Loucy (cell line): ENCODE results near the gene TMEM132D.

ENCODE experiments used
- EZH2phosphoT487 ChIP-seq: fragments of 200-600 bp; IDR thresholded peaks from 2 replicates; pipeline ENCODE4 v1.6.1; 2018; ENCODE audit warnings: antibody characterized with exemption, mild to moderate bottlenecking, moderate library complexity, borderline replicate concordance
- TF ChIP-seq, protein P1 (sequence below): fragments of 200-600 bp; sonication (generic); conservative IDR thresholded peaks from 2 replicates; pipeline ENCODE4 v1.5.1; 2014; ENCODE audit warnings: mild to moderate bottlenecking, antibody characterized with exemption, low read length

DNA sequence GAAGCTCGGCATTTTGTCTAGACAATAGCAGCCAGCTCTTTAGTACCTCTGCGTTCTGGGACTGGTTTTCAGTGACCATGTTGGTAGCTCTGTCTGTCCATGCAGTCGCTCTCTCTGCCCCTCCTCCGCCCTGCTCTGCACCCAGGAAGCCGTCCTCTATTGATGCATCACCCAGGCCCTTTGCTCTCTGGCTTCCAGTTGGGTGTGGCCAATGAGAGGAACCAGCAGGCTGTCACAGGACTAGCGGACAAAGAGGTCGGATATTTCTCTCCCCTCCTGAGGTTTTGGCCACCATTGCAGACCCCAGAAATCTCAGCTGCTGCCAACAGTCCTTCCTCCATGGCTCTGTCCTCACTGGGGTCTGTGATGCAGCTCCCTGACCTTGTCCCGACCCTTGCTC, 180.6 kb downstream of the TMEM132D start:
- TF ChIP-seq, protein P1, sequence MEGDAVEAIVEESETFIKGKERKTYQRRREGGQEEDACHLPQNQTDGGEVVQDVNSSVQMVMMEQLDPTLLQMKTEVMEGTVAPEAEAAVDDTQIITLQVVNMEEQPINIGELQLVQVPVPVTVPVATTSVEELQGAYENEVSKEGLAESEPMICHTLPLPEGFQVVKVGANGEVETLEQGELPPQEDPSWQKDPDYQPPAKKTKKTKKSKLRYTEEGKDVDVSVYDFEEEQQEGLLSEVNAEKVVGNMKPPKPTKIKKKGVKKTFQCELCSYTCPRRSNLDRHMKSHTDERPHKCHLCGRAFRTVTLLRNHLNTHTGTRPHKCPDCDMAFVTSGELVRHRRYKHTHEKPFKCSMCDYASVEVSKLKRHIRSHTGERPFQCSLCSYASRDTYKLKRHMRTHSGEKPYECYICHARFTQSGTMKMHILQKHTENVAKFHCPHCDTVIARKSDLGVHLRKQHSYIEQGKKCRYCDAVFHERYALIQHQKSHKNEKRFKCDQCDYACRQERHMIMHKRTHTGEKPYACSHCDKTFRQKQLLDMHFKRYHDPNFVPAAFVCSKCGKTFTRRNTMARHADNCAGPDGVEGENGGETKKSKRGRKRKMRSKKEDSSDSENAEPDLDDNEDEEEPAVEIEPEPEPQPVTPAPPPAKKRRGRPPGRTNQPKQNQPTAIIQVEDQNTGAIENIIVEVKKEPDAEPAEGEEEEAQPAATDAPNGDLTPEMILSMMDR, result no peak
- TF ChIP-seq EZH2phosphoT487, result no peak
